Fibroblast of villous mesenchyme (primary cell): ENCODE measurements around the gene EML1. TPM values are rescaled to one million over a fixed set of nuclear protein-coding genes. Genes with fewer than 3 reads are reported as not detected.

Experiments used
- DNase-seq: peaks from one replicate; pipeline ENCODE4 v3.0.0-alpha.2; 2010; ENCODE audit warnings: low read depth
- H3K4me3 ChIP-seq: 2 replicates; pipeline ENCODE4 v1.5.1; 2011; ENCODE audit warnings: low read depth, mild to moderate bottlenecking, low read length
- total RNA-seq: library from RNA; depleted of rRNA; stranded (reverse); fragments of >200 nt; gene quantifications from 2 replicates; pipeline ENCODE4 v1.2.3, GENCODE V29; 2012
- TF ChIP-seq, protein P1 (sequence below): IDR thresholded peaks from 2 replicates; pipeline ENCODE4 v1.5.1; 2012; ENCODE audit warnings: low read depth, mild to moderate bottlenecking, low read length; ENCODE audit not compliant: insufficient read depth

Gene EML1
- total RNA-seq, 1 donor = 34.5 TPM

- no peak overlapping the region for H3K4me3 ChIP-seq
- DNase-seq = no peak
- TF ChIP-seq, protein P1, sequence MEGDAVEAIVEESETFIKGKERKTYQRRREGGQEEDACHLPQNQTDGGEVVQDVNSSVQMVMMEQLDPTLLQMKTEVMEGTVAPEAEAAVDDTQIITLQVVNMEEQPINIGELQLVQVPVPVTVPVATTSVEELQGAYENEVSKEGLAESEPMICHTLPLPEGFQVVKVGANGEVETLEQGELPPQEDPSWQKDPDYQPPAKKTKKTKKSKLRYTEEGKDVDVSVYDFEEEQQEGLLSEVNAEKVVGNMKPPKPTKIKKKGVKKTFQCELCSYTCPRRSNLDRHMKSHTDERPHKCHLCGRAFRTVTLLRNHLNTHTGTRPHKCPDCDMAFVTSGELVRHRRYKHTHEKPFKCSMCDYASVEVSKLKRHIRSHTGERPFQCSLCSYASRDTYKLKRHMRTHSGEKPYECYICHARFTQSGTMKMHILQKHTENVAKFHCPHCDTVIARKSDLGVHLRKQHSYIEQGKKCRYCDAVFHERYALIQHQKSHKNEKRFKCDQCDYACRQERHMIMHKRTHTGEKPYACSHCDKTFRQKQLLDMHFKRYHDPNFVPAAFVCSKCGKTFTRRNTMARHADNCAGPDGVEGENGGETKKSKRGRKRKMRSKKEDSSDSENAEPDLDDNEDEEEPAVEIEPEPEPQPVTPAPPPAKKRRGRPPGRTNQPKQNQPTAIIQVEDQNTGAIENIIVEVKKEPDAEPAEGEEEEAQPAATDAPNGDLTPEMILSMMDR = no peak
These were observed 1.8 kb downstream of the EML1 start for GRCh38 chr14:99795046-99795445.

- DNase-seq = no peak
- H3K4me3 ChIP-seq = no peak overlapping the region
- TF ChIP-seq, protein P1 = no peak
These were observed 4.0 kb downstream of the EML1 start for GRCh38 chr14:99797231-99797630.

DNA sequence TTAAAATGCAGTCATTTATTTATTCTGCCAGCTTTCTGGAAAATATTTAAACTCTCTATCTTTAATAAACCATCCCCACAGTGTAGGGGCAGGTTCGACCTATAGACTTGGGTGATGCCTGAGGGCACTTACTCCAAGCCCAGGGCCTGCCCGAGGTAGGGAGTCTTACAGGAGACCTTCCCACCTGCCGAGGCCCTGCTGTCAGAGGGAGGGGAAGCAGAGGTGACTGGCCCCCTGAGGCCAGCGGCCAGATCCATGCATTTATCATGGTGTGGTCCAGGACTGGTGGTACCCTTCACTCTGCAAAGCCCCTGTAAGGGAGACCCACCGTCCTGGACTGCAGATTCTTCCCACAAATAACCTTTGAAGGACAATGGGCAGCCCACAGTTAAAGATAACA lies 7.6 kb downstream of the EML1 start:
- H3K4me3 ChIP-seq = no peak overlapping the region
- no peak for DNase-seq
- TF ChIP-seq, protein P1 = no peak

- TF ChIP-seq, protein P1 = no peak
- no peak for DNase-seq
- no peak overlapping the region for H3K4me3 ChIP-seq
These were observed 9.3 kb downstream of the EML1 start for GRCh38 chr14:99802301-99803105.

DNA sequence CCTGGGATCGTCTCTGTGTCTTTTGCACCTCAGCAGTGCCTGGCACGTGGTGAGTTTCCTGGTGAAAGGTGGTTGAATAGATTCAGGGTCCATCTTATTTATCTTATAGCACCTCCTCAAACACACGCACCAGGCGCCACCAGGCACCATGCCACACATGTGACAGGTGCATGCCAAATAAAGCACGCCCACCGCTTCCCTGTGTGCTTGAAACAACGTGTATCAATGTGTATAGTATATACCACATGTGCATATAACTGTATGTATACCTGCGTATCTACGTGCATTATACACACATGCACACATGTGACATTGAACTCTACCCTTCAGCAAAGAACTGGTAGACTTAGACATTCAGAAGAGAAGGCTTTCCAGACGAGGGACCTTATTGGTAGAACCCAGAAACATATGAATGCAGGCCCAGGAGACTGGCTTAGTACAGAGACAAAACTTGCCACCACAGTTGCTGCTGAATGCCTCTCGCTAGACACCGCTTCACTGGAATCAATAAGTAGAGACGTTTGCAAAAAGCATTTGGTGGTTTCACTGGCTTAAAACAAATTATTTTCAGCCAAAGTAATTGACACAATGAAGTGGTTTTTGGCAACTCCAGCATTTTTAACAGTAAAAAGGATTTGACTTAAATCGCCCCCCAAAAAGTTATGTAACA lies 10.0 kb downstream of the EML1 start:
- TF ChIP-seq, protein P1 = no peak
- H3K4me3 ChIP-seq = no peak overlapping the region
- no peak for DNase-seq

- DNase-seq = no peak
- TF ChIP-seq, protein P1 = no peak
- H3K4me3 ChIP-seq = no peak overlapping the region
These were observed 10.6 kb downstream of the EML1 start for GRCh38 chr14:99803803-99804202.
